ENCODE results near the gene NOC2L. TPM values are rescaled to one million over a fixed set of nuclear protein-coding genes. Genes with fewer than 3 reads are reported as not detected.

NOC2L gene
- total and polyA plus RNA-seq, 9 of the 15 experiments (the other 6 are each of a cell fraction or from before 2014, with no cell fraction given): 4.0 to 410 (median 200) TPM

GRCh38 chr1:923131-923990, 35.7 kb downstream of the NOC2L start, which contains the start of gene SAMD11 (continued):
- TF ChIP-seq ZBTB43 (CRISPR knock-in tag; IDR thresholded peaks at IDR 0.05) (no peak), TARDBP (IDR thresholded peaks at IDR 0.05) (no peak), FIP1L1 (IDR thresholded peaks at IDR 0.05; ENCODE audit: low read depth, low read length, poor library complexity, severe bottlenecking) (peak; percentile 56), REST (IDR thresholded peaks at IDR 0.05; ENCODE audit: borderline replicate concordance) (no peak), REST (CRISPR knock-in tag; IDR thresholded peaks at IDR 0.05; ENCODE audit: low read depth) (0 out of 2 replicates have a peak, but pooled peaks have one; percentile 39), ZNF644 (tag; IDR thresholded peaks at IDR 0.05; ENCODE audit: low read depth) (no peak), RBM22 (IDR thresholded peaks at IDR 0.05; ENCODE audit: low read depth, low read length, poor library complexity, severe bottlenecking) (peak; percentile 87), ZFX (CRISPR knock-in tag; IDR thresholded peaks at IDR 0.05) (peak; percentile 26; the same call in 1 of the 2 replicates), KLF16 (IDR thresholded peaks at IDR 0.05) (no peak), THAP7 (CRISPR knock-in tag; IDR thresholded peaks at IDR 0.05) (no peak), ZNF277 (CRISPR knock-in tag; IDR thresholded peaks at IDR 0.05; ENCODE audit: borderline replicate concordance) (no peak), IRF1 (CRISPR knock-in tag; IDR thresholded peaks at IDR 0.05; ENCODE audit: borderline replicate concordance) (no peak), PCBP1 (IDR thresholded peaks at IDR 0.05; ENCODE audit: low read depth, low read length, poor library complexity, severe bottlenecking) (peak; percentile 45), ZNF324 (CRISPR knock-in tag; IDR thresholded peaks at IDR 0.05) (no peak)
